HCT116 (cell line): Measurements from ENCODE around the gene CKS1B. TPM values are rescaled to one million over a fixed set of nuclear protein-coding genes. Genes with fewer than 3 reads are reported as not detected.

ENCODE experiments used
- ATAC-seq: fragments of 200-7000 bp; cut with Tn5 transposase; 2 replicates; pipeline ENCODE4 v1.9.1; 2020; ENCODE audit warnings: mild to moderate bottlenecking, moderate library complexity
- BruUV-seq: library from RNA; stranded (reverse); fragments of 400-500 nt; replicated peaks from 2 replicates; lab custom pipeline; 2021; lab: Mats Ljungman, UMichigan
- CTCF ChIA-PET: fragments of 300-600 bp; sonication (Branson Sonifier 250); formaldehyde crosslinking; loops from one replicate; lab custom pipeline; 2021; ENCODE audit warnings: antibody characterized with exemption; lab: Charles Lee
- POLR2A ChIA-PET: fragments of 300-600, 350-600 bp; sonication (Branson Sonifier 250); formaldehyde crosslinking; loops from one replicate; lab custom pipeline; 2021; ENCODE audit warnings: antibody characterized with exemption; lab: Charles Lee
- RAD21 ChIA-PET, 2 experiments: fragments of 300-600 bp; sonication (Branson Sonifier 250); formaldehyde crosslinking; loops; one replicate each; lab custom pipeline; 2023; ENCODE audit warnings: low total read pairs in 2 of 2; ENCODE audit not compliant: uncharacterized antibody in 2 of 2, unreplicated experiment in 2 of 2, low non-redundant PET in 1 of 2; lab: Charles Lee
- DNase-seq: peaks from one replicate; pipeline ENCODE4 v3.0.0-alpha.2; 2010; ENCODE audit warnings: low read depth, low spot score
- H2AFZ ChIP-seq: fragments of 200-600 bp; shearing (Covaris generic), sonication (generic); 2 replicates; pipeline ENCODE4 v1.6.1; 2017; ENCODE audit warnings: low read depth, mixed run types, mixed read lengths, antibody characterized with exemption, low read length; ENCODE audit not compliant: poor library complexity, severe bottlenecking
- H3K27ac ChIP-seq: 2 replicates; pipeline ENCODE4 v1.5.1; 2012; ENCODE audit warnings: low read depth, low read length
- H3K27me3 ChIP-seq: fragments of 200-600 bp; sonication (generic); 2 replicates; pipeline ENCODE4 v1.6.1; 2016; ENCODE audit warnings: mixed run types, low read length, mixed read lengths; ENCODE audit not compliant: insufficient read depth
- H3K36me3 ChIP-seq, 2 experiments: fragments of 200-500 bp in 1 of 2; fragments of 200-600 bp in 1 of 2; sonication (Bioruptor generic) in 1 of 2; sonication (generic) in 1 of 2; 2 replicates each; pipeline versions ENCODE4 v1.5.1 to v1.6.1; 2014 to 2016; ENCODE audit warnings: low read length in 2 of 2, inconsistent platforms in 1 of 2, mixed read lengths in 1 of 2, mixed run types in 1 of 2; ENCODE audit not compliant: insufficient read depth in 2 of 2, control insufficient read depth in 1 of 2
- H3K4me1 ChIP-seq, 2 experiments: fragments of 200-600 bp in 1 of 2; sonication (generic) in 1 of 2; 2 replicates each; pipeline versions ENCODE4 v1.5.1 to v1.6.1; 2012 to 2017; ENCODE audit warnings: low read length in 2 of 2, inconsistent platforms in 1 of 2, mild to moderate bottlenecking in 1 of 2, mixed read lengths in 1 of 2, mixed run types in 1 of 2, moderate library complexity in 1 of 2; ENCODE audit not compliant: insufficient read depth in 2 of 2, control insufficient read depth in 1 of 2
- H3K4me2 ChIP-seq: fragments of 200-600 bp; sonication (generic); 2 replicates; pipeline ENCODE4 v1.6.1; 2017; ENCODE audit warnings: mixed run types, low read length, mixed read lengths
- H3K4me3 ChIP-seq, 2 experiments: fragments of 200-600 bp in 1 of 2; sonication (generic) in 1 of 2; replicated peaks in 1 of 2; 2 replicates each; pipeline ENCODE4 v1.5.1; 2011 to 2016; ENCODE audit warnings: low read length in 2 of 2, control low read depth in 1 of 2, low read depth in 1 of 2, mild to moderate bottlenecking in 1 of 2, mixed read lengths in 1 of 2, mixed run types in 1 of 2
- H3K79me2 ChIP-seq: fragments of 200-600 bp; sonication (generic); 2 replicates; pipeline ENCODE4 v1.6.1; 2017; ENCODE audit warnings: mild to moderate bottlenecking, mixed run types, low read length, moderate library complexity, mixed read lengths; ENCODE audit not compliant: insufficient read depth
- H3K9ac ChIP-seq: fragments of 200-600 bp; sonication (generic); 2 replicates; pipeline ENCODE4 v1.6.1; 2016; ENCODE audit warnings: low read length, mixed read lengths
- H3K9me2 ChIP-seq: fragments of 200-600 bp; sonication (generic), shearing (Covaris generic); 2 replicates; pipeline ENCODE4 v1.6.1; 2017; ENCODE audit warnings: mixed run types, mild to moderate bottlenecking, moderate library complexity; ENCODE audit not compliant: insufficient read depth
- H3K9me3 ChIP-seq, 2 experiments: fragments of 200-500 bp in 1 of 2; fragments of 200-600 bp in 1 of 2; sonication (Bioruptor generic) in 1 of 2; sonication (generic) in 1 of 2; 2 replicates each; pipeline ENCODE4 v1.6.1; 2014 to 2017; ENCODE audit warnings: low read length in 2 of 2, mixed read lengths in 2 of 2, inconsistent platforms in 1 of 2, low read depth in 1 of 2, mild to moderate bottlenecking in 1 of 2, mixed run types in 1 of 2, moderate library complexity in 1 of 2; ENCODE audit not compliant: control insufficient read depth in 1 of 2, insufficient read depth in 1 of 2
- H4K20me1 ChIP-seq: fragments of 200-600 bp; sonication (generic), shearing (Covaris generic); 2 replicates; pipeline ENCODE4 v1.6.1; 2017; ENCODE audit warnings: mixed run types, mild to moderate bottlenecking, moderate library complexity; ENCODE audit not compliant: insufficient read depth
- CEBPB ChIP-seq: IDR thresholded peaks from 2 replicates; pipeline ENCODE4 v1.6.1; 2012; ENCODE audit warnings: low read depth
- ELF1 ChIP-seq: IDR thresholded peaks from 2 replicates; pipeline ENCODE4 v1.6.1; 2012; ENCODE audit warnings: low read depth, borderline replicate concordance
- JUND ChIP-seq: IDR thresholded peaks from 2 replicates; pipeline ENCODE4 v1.6.1; 2012
- REST ChIP-seq: IDR thresholded peaks from 2 replicates; pipeline ENCODE4 v1.6.1; 2012; ENCODE audit warnings: low read depth
- TCF7L2 ChIP-seq: IDR thresholded peaks from 2 replicates; pipeline ENCODE4 v1.7.0; 2011; ENCODE audit warnings: borderline replicate concordance, inconsistent platforms; ENCODE audit not compliant: insufficient read depth, insufficient read length; ENCODE audit errors: extremely low read depth
- YY1 ChIP-seq: IDR thresholded peaks from 2 replicates; pipeline ENCODE4 v1.6.1; 2011; ENCODE audit warnings: low read length, low read depth, moderate library complexity, mild to moderate bottlenecking; ENCODE audit not compliant: insufficient replicate concordance; ENCODE audit errors: extremely low read depth
- intact Hi-C: fragments of 100-400 bp; cut with micrococcal nuclease; formaldehyde crosslinking; loops from 2 replicates; pipeline ENCODE4 v1.10.0; 2022
- total RNA-seq: library from RNA; stranded (reverse); gene quantifications from one replicate; pipeline ENCODE4 v1.2.1, GENCODE V29; 2021; ENCODE audit not compliant: unreplicated experiment

The CKS1B gene
- total RNA-seq, 1 experiment from 2014 or later = 229 TPM

GRCh38 chr1:154963643-154964042, 10.8 kb upstream of the CKS1B start (continued):
- TF ChIP-seq REST (no peak), CEBPB (no peak), YY1 (no peak)
- TF ChIP-seq, all 23 proteins: peak for 0

GRCh38 chr1:154964359-154964758, 10.1 kb upstream of the CKS1B start:
- TF ChIP-seq JUND (no peak), CEBPB (no peak), TCF7L2 (no peak), ELF1 (no peak)
- TF ChIP-seq, all 23 proteins: peak for 0
- H3K4me1 ChIP-seq = peaks cover 13 to 42% of the 10 kb centered on the region in 2 experiments
- no peak overlapping the region for H3K9ac ChIP-seq
- no peaks in the 10 kb centered on the region for H3K27me3 ChIP-seq
- H3K9me3 ChIP-seq = no peaks in the 10 kb centered on the region
- CTCF ChIA-PET = no interaction called here
- ATAC-seq = no peak
- H4K20me1 ChIP-seq = no peaks in the 10 kb centered on the region
- no peak for DNase-seq
- H3K79me2 ChIP-seq = peaks cover 53% of the 10 kb centered on the region
- H3K4me3 ChIP-seq = no peak overlapping the region
- H3K27ac ChIP-seq = peak overlapping the region; percentile 24
- no peak overlapping the region for H2AFZ ChIP-seq
- RAD21 ChIA-PET = no interaction called here
- H3K36me3 ChIP-seq = peaks cover 26 to 54% of the 10 kb centered on the region in 2 experiments; a peak in 3 of 4 replicates
- H3K9me2 ChIP-seq = no peaks in the 10 kb centered on the region
- POLR2A ChIA-PET = interaction anchor here (1.0 to 1.4 kb wide), 2 partner anchors 8 to 9 kb away, joined by 3 to 5 read pairs; no protein-coding TSS in a partner anchor
- H3K4me2 ChIP-seq = no peak overlapping the region
- intact Hi-C loops = loop anchor here (5.0 kb wide), 1 partner anchor 33 kb away; no protein-coding TSS in a partner anchor
- BruUV-seq = no TSS peak
